DOHH2 (cell line): ENCODE data around the gene GRAMD2A.

ENCODE experiments used
- H3F3A ChIP-seq: fragments of 200-600 bp; sonication (generic), shearing (Covaris generic); 2 replicates; pipeline ENCODE4 v1.6.0; 2016; ENCODE audit warnings: antibody characterized with exemption, mild to moderate bottlenecking; ENCODE audit not compliant: control insufficient read depth, insufficient read depth
- H3K27ac ChIP-seq: fragments of 200-600 bp; sonication (generic); 2 replicates; pipeline ENCODE4 v1.5.1; 2014; ENCODE audit warnings: low read depth, mild to moderate bottlenecking, low read length, moderate library complexity
- H3K27me3 ChIP-seq: fragments of 200-600 bp; sonication (generic); 2 replicates; pipeline ENCODE4 v1.6.1; 2014; ENCODE audit warnings: mild to moderate bottlenecking, low read length, mixed read lengths; ENCODE audit not compliant: control insufficient read depth
- H3K36me3 ChIP-seq: fragments of 200-600 bp; sonication (generic); 2 replicates; pipeline ENCODE4 v1.6.1; 2014; ENCODE audit warnings: mild to moderate bottlenecking, low read length, moderate library complexity, mixed read lengths; ENCODE audit not compliant: control insufficient read depth
- H3K4me1 ChIP-seq: fragments of 200-600 bp; sonication (generic); 2 replicates; pipeline ENCODE4 v1.6.1; 2014; ENCODE audit warnings: mild to moderate bottlenecking, low read length, mixed read lengths; ENCODE audit not compliant: control insufficient read depth
- H3K4me2 ChIP-seq: fragments of 200-600 bp; sonication (generic); 2 replicates; pipeline ENCODE4 v1.6.0; 2014; ENCODE audit warnings: mild to moderate bottlenecking, low read length, moderate library complexity
- H3K4me3 ChIP-seq: fragments of 200-600 bp; sonication (generic); 2 replicates; pipeline ENCODE4 v1.5.1; 2014; ENCODE audit warnings: mild to moderate bottlenecking, low read length, mixed read lengths
- H3K79me2 ChIP-seq: fragments of 200-600 bp; sonication (generic); 2 replicates; pipeline ENCODE4 v1.6.1; 2014; ENCODE audit warnings: mild to moderate bottlenecking, low read length, mixed read lengths; ENCODE audit not compliant: control insufficient read depth
- H3K9me2 ChIP-seq: fragments of 200-600 bp; sonication (generic); replicated peaks from 2 replicates; pipeline ENCODE4 v1.6.1; 2014; ENCODE audit warnings: mild to moderate bottlenecking, low read length, mixed read lengths; ENCODE audit not compliant: control insufficient read depth
- H3K9me3 ChIP-seq: fragments of 200-600 bp; sonication (generic); 2 replicates; pipeline ENCODE4 v1.6.1; 2014; ENCODE audit warnings: antibody characterized with exemption, low read length, mixed read lengths; ENCODE audit not compliant: control insufficient read depth, insufficient read depth
- H4K20me1 ChIP-seq: fragments of 200-600 bp; sonication (generic); 2 replicates; pipeline ENCODE4 v1.6.0; 2014; ENCODE audit warnings: low read depth, mild to moderate bottlenecking, antibody characterized with exemption, low read length, moderate library complexity; ENCODE audit not compliant: control insufficient read depth, insufficient read depth
- EZH2phosphoT487 ChIP-seq: fragments of 200-600 bp; sonication (generic); IDR thresholded peaks from 2 replicates; pipeline ENCODE4 v1.6.1; 2017; ENCODE audit warnings: borderline replicate concordance, mild to moderate bottlenecking, antibody characterized with exemption, low read length, moderate library complexity, mixed read lengths
- TF ChIP-seq, protein P1 (sequence below): fragments of 200-600 bp; sonication (generic); IDR thresholded peaks from one replicate; pipeline ENCODE4 v1.5.1; 2014; ENCODE audit warnings: antibody characterized with exemption, mild to moderate bottlenecking, low read depth, low read length; ENCODE audit not compliant: poor library complexity, severe bottlenecking

The GRAMD2A gene

DNA sequence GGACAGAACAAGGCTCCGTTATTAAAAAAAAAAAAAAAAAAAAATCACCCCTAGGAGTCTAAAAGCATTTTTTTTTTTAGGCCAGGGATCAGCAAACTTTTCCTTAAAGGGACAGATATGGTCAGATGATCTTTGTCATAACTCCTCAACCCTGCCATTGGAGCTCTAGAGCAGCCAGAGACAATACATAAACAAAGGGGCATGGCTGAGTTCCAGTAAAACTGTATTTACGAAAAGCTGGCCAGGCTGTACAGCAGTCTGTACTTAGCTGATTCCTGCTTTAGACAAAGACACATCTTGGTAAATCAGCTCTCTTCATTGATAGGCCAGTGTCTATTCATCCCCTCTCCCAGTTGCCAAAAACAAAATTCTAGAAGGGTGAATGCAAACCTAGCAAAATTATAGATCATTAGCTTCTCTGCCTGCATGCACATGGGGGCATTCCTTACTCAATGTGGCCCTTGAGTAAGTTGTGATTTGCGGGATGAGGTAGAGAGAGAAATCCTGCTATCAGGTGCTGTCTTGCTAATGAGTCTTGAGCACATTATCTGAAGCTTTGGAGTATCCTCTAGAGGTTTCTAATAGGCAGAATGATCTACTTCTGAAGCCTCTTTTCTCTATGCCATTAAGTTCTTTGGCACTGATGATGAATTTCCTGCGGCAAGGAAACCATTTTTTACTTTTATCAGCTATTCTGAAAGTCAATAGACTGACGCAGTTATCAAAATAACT lies 44.2 kb downstream of the GRAMD2A start:
- Histone ChIP-seq H3K27ac (no peak overlapping the region), H3K79me2 (no peaks in the 10 kb centered on the region), H3K27me3 (no peaks in the 10 kb centered on the region), H3F3A (no peaks in the 10 kb centered on the region), H3K36me3 (no peaks in the 10 kb centered on the region), H3K9me2 (no peaks in the 10 kb centered on the region), H4K20me1 (no peaks in the 10 kb centered on the region), H3K9me3 (no peaks in the 10 kb centered on the region), H3K4me3 (no peak overlapping the region), H3K4me2 (no peak overlapping the region), H3K4me1 (peaks cover 10% of the 10 kb centered on the region)
- TF ChIP-seq, protein P1, sequence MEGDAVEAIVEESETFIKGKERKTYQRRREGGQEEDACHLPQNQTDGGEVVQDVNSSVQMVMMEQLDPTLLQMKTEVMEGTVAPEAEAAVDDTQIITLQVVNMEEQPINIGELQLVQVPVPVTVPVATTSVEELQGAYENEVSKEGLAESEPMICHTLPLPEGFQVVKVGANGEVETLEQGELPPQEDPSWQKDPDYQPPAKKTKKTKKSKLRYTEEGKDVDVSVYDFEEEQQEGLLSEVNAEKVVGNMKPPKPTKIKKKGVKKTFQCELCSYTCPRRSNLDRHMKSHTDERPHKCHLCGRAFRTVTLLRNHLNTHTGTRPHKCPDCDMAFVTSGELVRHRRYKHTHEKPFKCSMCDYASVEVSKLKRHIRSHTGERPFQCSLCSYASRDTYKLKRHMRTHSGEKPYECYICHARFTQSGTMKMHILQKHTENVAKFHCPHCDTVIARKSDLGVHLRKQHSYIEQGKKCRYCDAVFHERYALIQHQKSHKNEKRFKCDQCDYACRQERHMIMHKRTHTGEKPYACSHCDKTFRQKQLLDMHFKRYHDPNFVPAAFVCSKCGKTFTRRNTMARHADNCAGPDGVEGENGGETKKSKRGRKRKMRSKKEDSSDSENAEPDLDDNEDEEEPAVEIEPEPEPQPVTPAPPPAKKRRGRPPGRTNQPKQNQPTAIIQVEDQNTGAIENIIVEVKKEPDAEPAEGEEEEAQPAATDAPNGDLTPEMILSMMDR = no peak
- TF ChIP-seq EZH2phosphoT487 = no peak

GRCh38 chr15:72147418-72147817 lies 50.2 kb downstream of the GRAMD2A start:
- H3F3A ChIP-seq = no peaks in the 10 kb centered on the region
- no peaks in the 10 kb centered on the region for H3K9me2 ChIP-seq
- H3K4me1 ChIP-seq = no peaks in the 10 kb centered on the region
- TF ChIP-seq EZH2phosphoT487 = no peak
- TF ChIP-seq, protein P1 = no peak
- H3K9me3 ChIP-seq = no peaks in the 10 kb centered on the region
- no peaks in the 10 kb centered on the region for H3K27me3 ChIP-seq
- no peaks in the 10 kb centered on the region for H3K79me2 ChIP-seq
- no peak overlapping the region for H3K4me2 ChIP-seq
- H4K20me1 ChIP-seq = no peaks in the 10 kb centered on the region
- no peak overlapping the region for H3K4me3 ChIP-seq
- no peaks in the 10 kb centered on the region for H3K36me3 ChIP-seq
- H3K27ac ChIP-seq = no peak overlapping the region

GRCh38 chr15:72146934-72147333 lies 50.7 kb downstream of the GRAMD2A start:
- no peaks in the 10 kb centered on the region for H3K4me1 ChIP-seq
- TF ChIP-seq, protein P1 = no peak
- TF ChIP-seq EZH2phosphoT487 = no peak
- H3K79me2 ChIP-seq = no peaks in the 10 kb centered on the region
- no peaks in the 10 kb centered on the region for H3K9me2 ChIP-seq
- H3K4me3 ChIP-seq = no peak overlapping the region
- H3K36me3 ChIP-seq = no peaks in the 10 kb centered on the region
- H3K27ac ChIP-seq = no peak overlapping the region
- H3K9me3 ChIP-seq = no peaks in the 10 kb centered on the region
- H3K27me3 ChIP-seq = no peaks in the 10 kb centered on the region
- H4K20me1 ChIP-seq = no peaks in the 10 kb centered on the region
- no peak overlapping the region for H3K4me2 ChIP-seq
- H3F3A ChIP-seq = no peaks in the 10 kb centered on the region
